GM20000 (cell line): Measurements from ENCODE around the gene ETFBKMT.

ENCODE experiments used
- DNase-seq: peaks from one replicate; pipeline ENCODE4 v3.0.0; 2012; ENCODE audit warnings: low spot score
- TF ChIP-seq, protein P1 (sequence below): IDR thresholded peaks from 2 replicates; pipeline ENCODE4 v1.5.1; 2012; ENCODE audit warnings: mild to moderate bottlenecking, control low read depth; ENCODE audit errors: extremely low read depth, missing control alignments

The ETFBKMT gene

DNA sequence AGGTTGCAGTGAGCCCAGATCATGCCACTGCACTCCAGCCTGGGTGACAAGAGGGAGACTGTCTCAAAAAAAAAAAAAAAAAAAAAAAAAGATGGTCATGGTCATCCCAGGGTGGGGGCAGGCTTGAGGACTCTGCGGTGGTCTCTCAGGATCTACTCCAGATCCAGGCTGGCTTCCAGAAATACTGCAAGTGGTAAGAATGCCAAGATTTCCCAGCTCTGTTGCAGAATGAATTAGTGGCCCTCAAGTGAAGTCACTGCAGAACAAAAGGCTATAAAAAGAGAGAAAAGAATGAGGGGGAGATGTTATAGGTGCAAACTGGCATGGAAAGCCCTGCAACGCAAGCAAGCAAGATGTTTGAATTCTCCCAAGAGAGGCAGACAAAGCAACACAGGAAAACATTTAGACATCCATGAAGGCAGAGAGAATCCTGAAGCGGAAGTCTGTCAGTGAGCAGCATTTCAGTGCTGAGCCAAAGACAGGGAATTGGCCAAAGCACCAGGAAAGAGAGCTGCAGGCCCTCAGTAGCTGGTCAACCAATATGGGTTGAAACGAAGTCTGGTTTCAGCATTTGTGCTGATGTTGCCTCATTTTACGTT, 31.9 kb upstream of the ETFBKMT start:
- DNase-seq: no peak
- TF ChIP-seq, protein P1, sequence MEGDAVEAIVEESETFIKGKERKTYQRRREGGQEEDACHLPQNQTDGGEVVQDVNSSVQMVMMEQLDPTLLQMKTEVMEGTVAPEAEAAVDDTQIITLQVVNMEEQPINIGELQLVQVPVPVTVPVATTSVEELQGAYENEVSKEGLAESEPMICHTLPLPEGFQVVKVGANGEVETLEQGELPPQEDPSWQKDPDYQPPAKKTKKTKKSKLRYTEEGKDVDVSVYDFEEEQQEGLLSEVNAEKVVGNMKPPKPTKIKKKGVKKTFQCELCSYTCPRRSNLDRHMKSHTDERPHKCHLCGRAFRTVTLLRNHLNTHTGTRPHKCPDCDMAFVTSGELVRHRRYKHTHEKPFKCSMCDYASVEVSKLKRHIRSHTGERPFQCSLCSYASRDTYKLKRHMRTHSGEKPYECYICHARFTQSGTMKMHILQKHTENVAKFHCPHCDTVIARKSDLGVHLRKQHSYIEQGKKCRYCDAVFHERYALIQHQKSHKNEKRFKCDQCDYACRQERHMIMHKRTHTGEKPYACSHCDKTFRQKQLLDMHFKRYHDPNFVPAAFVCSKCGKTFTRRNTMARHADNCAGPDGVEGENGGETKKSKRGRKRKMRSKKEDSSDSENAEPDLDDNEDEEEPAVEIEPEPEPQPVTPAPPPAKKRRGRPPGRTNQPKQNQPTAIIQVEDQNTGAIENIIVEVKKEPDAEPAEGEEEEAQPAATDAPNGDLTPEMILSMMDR: no peak

DNA sequence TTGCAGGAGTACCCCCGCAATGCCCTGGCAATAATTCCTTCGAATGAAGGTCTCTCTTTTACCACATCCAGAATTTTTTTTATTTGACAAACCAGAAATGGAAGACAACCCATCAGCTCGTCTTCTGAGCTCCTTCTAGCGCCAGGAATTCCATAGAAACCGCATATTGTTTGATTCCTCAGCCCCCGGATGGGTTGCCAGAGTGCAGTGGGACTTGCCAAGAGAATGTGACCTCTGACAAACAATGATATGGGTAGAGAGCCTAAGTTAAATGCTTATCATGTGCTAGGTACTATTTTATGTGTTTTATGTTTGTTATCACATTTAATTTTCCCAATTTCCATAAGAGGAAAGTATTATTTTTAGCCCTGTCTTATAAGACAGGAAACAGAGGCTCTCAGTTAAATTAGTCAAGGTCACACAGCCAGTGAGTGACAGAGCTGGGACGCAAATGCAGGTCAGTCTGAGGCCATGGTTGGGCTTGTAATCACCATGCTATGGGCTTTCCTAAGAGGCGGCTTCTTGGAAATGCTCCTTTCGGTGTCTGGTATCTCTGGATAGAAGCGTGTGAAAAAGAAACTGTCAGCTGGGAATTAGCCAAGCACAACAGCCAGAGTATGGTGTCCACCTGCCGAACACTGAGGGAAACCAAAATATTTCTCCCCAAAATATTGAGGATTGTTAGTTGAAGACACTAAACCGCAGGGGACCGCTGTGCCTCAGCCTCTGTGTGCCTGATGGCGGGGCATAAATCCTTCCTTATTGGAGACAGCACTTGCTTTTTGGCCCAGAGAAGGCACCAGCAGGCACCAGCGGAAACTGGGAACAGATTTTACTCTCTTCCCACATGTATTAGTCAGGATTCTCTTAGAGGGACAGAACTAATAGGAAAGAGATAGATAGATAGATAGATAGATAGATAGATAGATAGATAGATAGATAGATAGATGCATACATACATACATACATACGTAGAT, 29.4 kb upstream of the ETFBKMT start:
- TF ChIP-seq, protein P1: no peak
- no peak for DNase-seq

DNA sequence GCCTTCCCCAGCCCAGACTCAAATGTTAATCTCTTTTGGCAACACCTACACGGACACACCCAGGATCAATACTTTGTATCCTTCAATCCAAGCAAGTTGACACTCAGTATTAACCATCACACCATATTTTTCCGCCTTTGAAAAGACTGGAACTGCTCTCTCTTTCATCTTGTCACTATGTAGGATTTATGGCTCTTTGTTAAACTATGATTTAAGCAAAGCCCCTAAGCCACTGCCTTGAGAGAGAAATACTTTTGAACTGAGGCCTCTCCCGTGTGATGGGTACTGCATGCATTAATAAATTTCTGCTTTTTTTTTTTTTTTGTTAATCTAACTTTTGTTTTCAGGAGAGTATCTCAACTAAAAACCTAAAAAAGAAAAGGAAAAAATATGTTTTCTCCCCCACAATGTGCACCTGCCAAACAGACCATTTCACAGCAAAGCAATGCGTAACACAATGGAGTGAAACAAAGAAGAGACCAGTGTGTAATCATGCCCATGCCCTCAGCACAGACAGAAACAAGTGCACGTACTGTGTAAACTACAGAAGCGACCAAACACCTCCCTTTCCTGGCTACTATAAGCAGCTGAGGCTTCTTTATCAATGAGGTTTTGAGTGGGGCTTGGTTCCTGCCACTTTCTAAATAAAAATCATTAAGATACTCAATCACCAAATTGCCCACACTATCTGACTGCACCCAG, 28.3 kb upstream of the ETFBKMT start:
- TF ChIP-seq, protein P1: no peak

DNA sequence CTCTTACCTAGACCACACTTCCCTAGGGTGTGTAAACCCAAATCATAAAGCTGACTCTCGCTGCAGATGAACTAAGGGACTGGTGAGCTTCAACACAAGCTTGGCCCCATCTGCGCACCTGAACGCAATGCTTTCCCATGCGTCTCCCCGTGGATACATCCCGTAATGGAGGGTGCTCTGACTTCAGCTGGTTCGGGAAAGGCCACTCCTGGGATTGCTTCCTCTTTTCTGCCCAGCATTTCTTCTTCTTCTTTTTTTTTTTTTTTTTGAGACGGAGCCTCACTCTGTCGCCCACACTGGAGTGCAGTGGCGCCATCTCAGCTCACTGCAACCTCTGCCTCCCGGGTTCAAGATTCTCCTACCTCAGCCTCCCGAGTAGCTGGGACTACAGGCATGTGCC, 27.7 kb upstream of the ETFBKMT start:
- DNase-seq: no peak
- TF ChIP-seq, protein P1: no peak

More for the DNA sequence above, 28.3 kb upstream of the ETFBKMT start:
- no peak for DNase-seq

DNA sequence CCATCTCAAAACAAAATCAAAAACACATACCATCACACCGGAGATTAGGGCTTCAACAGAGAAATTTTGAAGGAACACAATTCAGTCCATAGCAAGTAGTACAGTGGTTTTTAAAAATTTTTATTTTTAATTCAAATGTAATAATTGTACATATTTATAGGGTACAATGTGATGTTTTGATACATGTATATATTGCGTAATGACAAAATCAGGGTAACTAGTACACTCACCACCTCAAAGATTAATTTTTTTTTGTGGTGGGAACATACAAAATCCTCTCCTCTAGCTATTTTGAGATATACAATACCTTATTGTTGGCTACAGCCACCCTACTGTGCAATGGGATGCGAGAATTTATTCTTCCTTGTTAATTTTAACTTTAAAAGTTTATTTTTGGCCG, 26.0 kb upstream of the ETFBKMT start:
- no peak for DNase-seq
- TF ChIP-seq, protein P1: no peak

DNA sequence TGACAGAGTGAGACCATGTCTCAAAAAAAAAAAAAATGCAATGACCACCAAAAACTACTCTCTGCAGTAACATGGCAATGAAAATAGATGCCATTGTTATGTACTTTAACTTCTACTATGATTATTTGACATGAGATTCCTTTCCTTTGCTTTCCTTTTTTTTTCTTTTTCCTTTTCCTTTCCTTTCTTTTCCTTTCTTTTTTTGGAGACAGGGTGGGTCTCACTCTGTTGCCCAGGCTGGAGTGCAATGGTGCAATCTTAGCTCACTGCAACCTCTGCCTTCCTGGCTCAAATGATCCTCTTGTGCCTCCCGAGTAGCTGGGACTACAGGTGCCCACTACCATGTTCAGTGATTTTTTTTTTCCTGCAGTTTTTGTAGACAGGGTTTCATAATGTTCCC, 24.9 kb upstream of the ETFBKMT start:
- TF ChIP-seq, protein P1: no peak
- no peak for DNase-seq
